Measurements from ENCODE around the gene HELZ. TPM values are rescaled to one million over a fixed set of nuclear protein-coding genes. Genes with fewer than 3 reads are reported as not detected.
"Not testable (repeated sequence)": the region's sequence is repeated elsewhere in the genome, so short reads cannot be mapped to it uniquely, and the experiment has no call there.

The HELZ gene
- total and polyA plus RNA-seq, 10 donors, result 2.5 to 154 (median 88.7) TPM

DNA sequence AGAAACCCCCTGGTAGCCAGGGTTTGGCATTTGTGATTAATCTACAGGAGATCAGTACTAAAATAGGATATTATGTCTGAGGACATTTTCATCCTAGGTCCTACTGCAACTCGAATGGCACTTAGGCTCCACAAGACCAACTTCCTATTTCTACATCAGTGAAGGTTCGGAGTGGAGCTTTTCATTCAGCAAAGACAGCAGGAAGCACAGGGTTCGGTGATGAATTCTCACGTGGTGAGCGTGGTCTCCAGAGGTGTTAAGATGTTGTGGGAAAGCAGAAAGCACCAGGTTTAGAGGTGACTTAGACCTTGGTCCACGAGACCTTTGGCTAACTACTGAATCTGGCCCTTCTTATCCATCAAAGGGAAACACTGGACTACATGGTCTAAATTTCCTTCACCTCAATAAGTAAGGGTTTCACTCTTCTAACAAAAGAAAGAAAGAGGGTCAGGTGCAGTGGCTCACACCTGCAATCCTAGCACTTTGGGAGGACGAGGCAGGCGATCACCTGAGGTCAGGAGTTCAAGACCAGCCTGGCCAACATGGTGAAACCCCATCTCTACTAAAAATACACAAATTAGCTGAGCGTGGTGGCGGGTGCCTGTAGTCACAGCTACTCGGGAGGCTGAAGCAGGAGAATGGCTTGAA is 13.9 kb upstream of the HELZ start:
- peak overlapping the region in 1 of 8 donors; percentile 41 for H3K4me3 ChIP-seq
- no peaks in the 10 kb centered on the region for H3K36me3 ChIP-seq
- no peak for DNase-seq
- H3K27ac ChIP-seq, result peak overlapping the region in 7 of 8 donors; percentile 32 to 83 (median 77)
- H3K9me3 ChIP-seq, result peaks cover 0 to 8% (median 0%) of the 10 kb centered on the region in 8 donors
- H3K27me3 ChIP-seq (replicated peaks in 1 of 7), result no peaks in the 10 kb centered on the region
- TF ChIP-seq POLR2AphosphoS5 (IDR thresholded peaks at IDR 0.05) (peak in 1 of 3 donors; percentile 48), POLR2A (IDR thresholded peaks at IDR 0.05) (no peak)
- H3K4me1 ChIP-seq, result peaks cover 12 to 56% (median 36%) of the 10 kb centered on the region in 6 donors
- intact Hi-C loops (cut with DNase I; ENCODE audit: low total_unique reads), result no loop called here
- WGBS, 5 donors, result 49 to 57% (median 54%) methylated on average over 11 of the region's 11 CpGs

DNA sequence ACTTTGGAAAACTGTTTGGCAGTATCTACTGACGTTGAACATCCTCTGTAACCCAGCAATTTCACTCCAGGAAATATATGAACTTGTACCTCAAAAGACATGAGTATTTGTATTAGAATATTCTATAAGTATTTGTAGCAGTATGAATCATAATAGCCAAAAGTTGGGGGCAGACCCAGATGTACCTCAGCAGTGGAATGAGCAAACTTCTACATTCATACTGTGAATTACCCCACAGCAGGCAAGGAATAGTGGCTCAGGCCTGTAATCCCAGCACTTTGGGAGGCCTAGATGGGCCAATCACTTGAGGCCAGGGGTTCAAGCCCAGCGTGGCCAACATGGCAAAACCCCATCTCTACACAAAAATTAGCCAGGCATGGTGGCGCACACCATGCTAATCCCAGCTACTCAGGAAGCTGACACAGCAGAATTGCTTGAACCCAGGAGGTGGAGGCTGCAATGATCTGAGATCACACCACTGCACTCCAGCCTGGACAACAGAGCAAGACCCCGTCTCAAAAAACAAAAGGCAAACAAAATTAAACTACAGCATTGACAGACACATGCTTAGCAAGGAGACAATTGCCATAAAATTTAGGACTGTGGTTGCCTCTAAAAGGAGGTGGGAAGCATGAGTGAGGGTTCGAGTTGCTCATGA is 11.2 kb upstream of the HELZ start:
- Histone ChIP-seq H3K27ac (peak overlapping the region in 4 of 8 donors; percentile 77 to 83 (median 81)), H3K36me3 (no peaks in the 10 kb centered on the region), H3K4me1 (peaks cover 12 to 59% (median 36%) of the 10 kb centered on the region in 6 donors), H3K27me3 (replicated peaks in 1 of 7) (no peaks in the 10 kb centered on the region), H3K4me3 (no peak overlapping the region), H3K9me3 (peaks cover 0 to 8% (median 0%) of the 10 kb centered on the region in 8 donors)
- DNase-seq, result no peak
- intact Hi-C loops (cut with DNase I; ENCODE audit: low total_unique reads), result no loop called here
- no peak for TF ChIP-seq POLR2A (IDR thresholded peaks at IDR 0.05)
- 93 to 97% (median 95%) methylated on average over 5 of the region's 5 CpGs for WGBS, 5 donors

DNA sequence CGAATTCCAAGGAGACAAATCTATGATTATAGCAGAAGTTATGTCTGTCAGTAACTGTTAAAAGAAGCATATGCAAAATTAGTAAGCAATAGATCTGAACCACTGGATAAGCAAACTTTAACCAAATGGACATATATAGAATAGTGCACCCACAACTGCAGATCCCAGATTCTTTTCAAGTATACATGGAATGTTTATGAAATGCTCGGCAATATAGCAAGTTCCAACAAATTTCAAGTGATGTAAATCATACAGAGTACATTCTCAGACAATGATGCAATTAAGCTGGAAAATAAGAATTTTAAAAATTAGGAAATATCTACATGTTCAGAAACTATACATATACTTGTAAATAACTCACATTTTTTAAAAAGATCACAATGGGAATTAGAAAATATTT is 8.4 kb upstream of the HELZ start:
- H3K9me3 ChIP-seq, result peaks cover 0 to 8% (median 0%) of the 10 kb centered on the region in 8 donors
- TF ChIP-seq POLR2AphosphoS5 (IDR thresholded peaks at IDR 0.05) (no peak), POLR2A (IDR thresholded peaks at IDR 0.05) (no peak)
- TF ChIP-seq, protein P1, sequence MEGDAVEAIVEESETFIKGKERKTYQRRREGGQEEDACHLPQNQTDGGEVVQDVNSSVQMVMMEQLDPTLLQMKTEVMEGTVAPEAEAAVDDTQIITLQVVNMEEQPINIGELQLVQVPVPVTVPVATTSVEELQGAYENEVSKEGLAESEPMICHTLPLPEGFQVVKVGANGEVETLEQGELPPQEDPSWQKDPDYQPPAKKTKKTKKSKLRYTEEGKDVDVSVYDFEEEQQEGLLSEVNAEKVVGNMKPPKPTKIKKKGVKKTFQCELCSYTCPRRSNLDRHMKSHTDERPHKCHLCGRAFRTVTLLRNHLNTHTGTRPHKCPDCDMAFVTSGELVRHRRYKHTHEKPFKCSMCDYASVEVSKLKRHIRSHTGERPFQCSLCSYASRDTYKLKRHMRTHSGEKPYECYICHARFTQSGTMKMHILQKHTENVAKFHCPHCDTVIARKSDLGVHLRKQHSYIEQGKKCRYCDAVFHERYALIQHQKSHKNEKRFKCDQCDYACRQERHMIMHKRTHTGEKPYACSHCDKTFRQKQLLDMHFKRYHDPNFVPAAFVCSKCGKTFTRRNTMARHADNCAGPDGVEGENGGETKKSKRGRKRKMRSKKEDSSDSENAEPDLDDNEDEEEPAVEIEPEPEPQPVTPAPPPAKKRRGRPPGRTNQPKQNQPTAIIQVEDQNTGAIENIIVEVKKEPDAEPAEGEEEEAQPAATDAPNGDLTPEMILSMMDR (IDR thresholded peaks at IDR 0.05 in 8 of 11, conservative IDR thresholded peaks at IDR 0.05 in 3 of 11), result no peak
- no peak overlapping the region for H3K4me3 ChIP-seq
- peaks cover 11 to 32% (median 16%) of the 10 kb centered on the region in 6 donors for H3K4me1 ChIP-seq
- intact Hi-C loops (cut with DNase I; ENCODE audit: low total_unique reads), result no loop called here
- H3K27ac ChIP-seq, result no peak overlapping the region
- no peaks in the 10 kb centered on the region for H3K36me3 ChIP-seq
- 83 to 92% (median 87%) methylated on average over 2 of the region's 2 CpGs for whole genome bisulfite sequencing, 5 donors
- DNase-seq, result no peak
- no peaks in the 10 kb centered on the region for H3K27me3 ChIP-seq (replicated peaks in 1 of 7)

DNA sequence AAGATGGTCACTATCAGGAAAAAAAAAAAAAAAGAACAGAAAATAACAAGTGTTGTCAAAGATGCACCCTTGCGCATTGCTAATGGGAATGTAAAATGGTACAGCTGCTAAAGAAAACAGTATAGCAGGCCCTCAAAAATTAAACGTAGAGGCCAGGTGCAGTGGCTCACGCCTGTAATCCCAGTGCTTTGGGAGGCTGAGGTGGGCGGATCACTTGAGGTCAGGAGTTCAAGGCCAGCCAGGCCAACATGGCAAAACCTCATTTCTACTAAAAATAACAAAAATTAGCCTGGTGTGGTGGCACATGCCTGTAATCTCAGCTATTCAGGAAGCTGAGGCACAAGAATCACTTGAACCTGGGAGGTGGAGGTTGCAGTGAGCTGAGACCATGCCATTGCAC is 6.6 kb upstream of the HELZ start:
- intact Hi-C loops (cut with DNase I; ENCODE audit: low total_unique reads); H3K36me3 ChIP-seq; H3K4me3 ChIP-seq; H3K27me3 ChIP-seq (replicated peaks in 1 of 7); DNase-seq; H3K9me3 ChIP-seq; H3K27ac ChIP-seq: not testable (repeated sequence)
- WGBS, 5 donors, result 69 to 87% (median 84%) methylated on average over 4 of the region's 4 CpGs
- H3K4me1 ChIP-seq, result peaks cover 0 to 26% (median 8%) of the 10 kb centered on the region in 6 donors

DNA sequence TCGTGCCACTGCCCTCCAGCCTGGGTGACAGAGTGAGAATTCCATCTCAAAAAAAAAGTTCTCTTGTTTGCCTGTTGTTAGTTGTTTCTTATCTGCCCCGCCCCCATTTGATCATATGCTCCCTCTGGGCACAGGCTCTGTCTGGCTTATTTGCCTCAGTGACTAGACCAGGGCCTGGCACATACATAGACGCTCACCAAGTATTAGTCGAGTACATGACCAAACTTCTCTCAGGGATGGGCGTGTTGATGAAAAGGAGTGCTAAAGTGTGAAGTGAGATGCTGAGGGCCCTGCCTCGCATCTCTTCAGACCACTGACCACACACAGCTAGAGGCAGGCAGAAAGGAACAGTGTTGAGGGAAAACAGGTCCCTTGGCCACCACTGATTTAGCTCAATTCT is 3.3 kb upstream of the HELZ start:
- Histone ChIP-seq H3K4me3 (no peak overlapping the region), H3K36me3 (no peaks in the 10 kb centered on the region), H3K9me3 (no peaks in the 10 kb centered on the region), H3K27ac (peak overlapping the region in 3 of 8 donors; percentile 68 to 95 (median 72)), H3K4me1 (peaks cover 15 to 42% (median 27%) of the 10 kb centered on the region in 6 donors), H3K27me3 (replicated peaks in 1 of 7) (peaks cover 0 to 12% (median 0%) of the 10 kb centered on the region in 7 donors)
- WGBS, 5 donors, result 80 to 93% (median 89%) methylated on average over 6 of the region's 6 CpGs
- TF ChIP-seq, protein P1 (IDR thresholded peaks at IDR 0.05 in 8 of 11, conservative IDR thresholded peaks at IDR 0.05 in 3 of 11), result no peak
- no peak for TF ChIP-seq POLR2A (IDR thresholded peaks at IDR 0.05)
- TF ChIP-seq POLR2AphosphoS5 (IDR thresholded peaks at IDR 0.05), result no peak
- intact Hi-C loops (cut with DNase I; ENCODE audit: low total_unique reads), result no loop called here
- DNase-seq, result no peak
